PC-3 (cell line): ENCODE results near the gene ALX4. TPM values are rescaled to one million over a fixed set of nuclear protein-coding genes. Genes with fewer than 3 reads are reported as not detected.

Experiments
- ATAC-seq: fragments of 200-7000 bp; cut with Tn5 transposase; 2 replicates; pipeline ENCODE4 v1.9.1; 2020; ENCODE audit warnings: mild to moderate bottlenecking, moderate library complexity
- BruUV-seq: library from RNA; stranded (reverse); fragments of 400-500 nt; replicated peaks from 2 replicates; lab custom pipeline; 2021; lab: Mats Ljungman, UMichigan
- CTCF ChIA-PET: fragments of 300-600 bp; sonication (Branson Sonifier 250); formaldehyde crosslinking; loops from one replicate; lab custom pipeline; 2022; ENCODE audit warnings: antibody characterized with exemption; lab: Charles Lee
- POLR2A ChIA-PET: fragments of 300-600 bp; sonication (Branson Sonifier 250); formaldehyde crosslinking; loops from one replicate; lab custom pipeline; 2022; ENCODE audit warnings: antibody characterized with exemption; ENCODE audit not compliant: unreplicated experiment; lab: Charles Lee
- DNase-seq: peaks from one replicate; pipeline ENCODE4 v3.0.0-alpha.2; 2015
- H2AFZ ChIP-seq: fragments of 300-600 bp; sonication (generic); 2 replicates; pipeline ENCODE4 v1.6.0; 2016; ENCODE audit warnings: antibody characterized with exemption, low read length
- H3F3A ChIP-seq: fragments of 300-600 bp; sonication (generic); one replicate; pipeline ENCODE4 v1.6.0; 2017; ENCODE audit warnings: antibody characterized with exemption, low read length, control low read depth, mild to moderate bottlenecking; ENCODE audit not compliant: unreplicated experiment
- H3K27ac ChIP-seq: fragments of 300-600 bp; sonication (generic); 2 replicates; pipeline ENCODE4 v1.5.1; 2016; ENCODE audit warnings: mild to moderate bottlenecking, low read length
- H3K27me3 ChIP-seq: fragments of 300-600 bp; sonication (generic); 2 replicates; pipeline ENCODE4 v1.6.1; 2016; ENCODE audit warnings: low read length, mixed read lengths
- H3K36me3 ChIP-seq: fragments of 300-600 bp; sonication (generic); 2 replicates; pipeline ENCODE4 v1.6.1; 2016; ENCODE audit warnings: low read depth, mixed run types, low read length, mixed read lengths
- H3K4me1 ChIP-seq: fragments of 300-600 bp; sonication (generic); 2 replicates; pipeline ENCODE4 v1.5.1; 2016; ENCODE audit warnings: low read length; ENCODE audit not compliant: insufficient read depth
- H3K4me2 ChIP-seq: fragments of 300-600 bp; sonication (generic); 2 replicates; pipeline ENCODE4 v1.6.0; 2016; ENCODE audit warnings: low read length
- H3K4me3 ChIP-seq: fragments of 300-600 bp; sonication (generic); 2 replicates; pipeline ENCODE4 v1.5.1; 2016; ENCODE audit warnings: mild to moderate bottlenecking, low read length, mixed read lengths
- H3K79me2 ChIP-seq: fragments of 300-600 bp; sonication (generic); 2 replicates; pipeline ENCODE4 v1.6.1; 2017; ENCODE audit warnings: low read length, mixed read lengths
- H3K9ac ChIP-seq: fragments of 300-600 bp; sonication (generic); 2 replicates; pipeline ENCODE4 v1.6.0; 2016; ENCODE audit warnings: mild to moderate bottlenecking, low read length
- H3K9me2 ChIP-seq: fragments of 300-600 bp; sonication (generic); replicated peaks from 2 replicates; pipeline ENCODE4 v1.6.1; 2016; ENCODE audit warnings: mixed run types, low read length, mixed read lengths
- H3K9me3 ChIP-seq: fragments of 300-600 bp; sonication (generic); 2 replicates; pipeline ENCODE4 v1.6.1; 2016; ENCODE audit warnings: low read length, mixed read lengths
- H4K20me1 ChIP-seq: fragments of 300-600 bp; sonication (generic); 2 replicates; pipeline ENCODE4 v1.6.1; 2016; ENCODE audit warnings: low read length, mixed read lengths
- EZH2 ChIP-seq: fragments of 300-600 bp; sonication (generic); IDR thresholded peaks from one replicate; pipeline ENCODE4 v1.6.1; 2017; ENCODE audit warnings: antibody characterized with exemption, mild to moderate bottlenecking, low read length; ENCODE audit not compliant: unreplicated experiment
- EZH2phosphoT487 ChIP-seq: fragments of 300-600 bp; sonication (generic); IDR thresholded peaks from 2 replicates; pipeline ENCODE4 v1.6.1; 2018; ENCODE audit warnings: mild to moderate bottlenecking, antibody characterized with exemption, low read length, borderline replicate concordance
- intact Hi-C: fragments of 100-400 bp; cut with micrococcal nuclease; formaldehyde crosslinking; loops from 2 replicates; pipeline ENCODE4 v1.9.0; 2023
- total RNA-seq: library from RNA; depleted of rRNA; stranded (reverse); fragments of >200 nt; gene quantifications from 2 replicates; pipeline ENCODE4 v1.2.3, GENCODE V29; 2014
- TF ChIP-seq, protein P1 (sequence below): fragments of 300-600 bp; sonication (generic); conservative IDR thresholded peaks from 2 replicates; pipeline ENCODE4 v1.5.1; 2017; ENCODE audit warnings: antibody characterized with exemption, low read depth, mild to moderate bottlenecking, low read length

ALX4 gene
- total RNA-seq, 1 experiment from 2014 or later = not detected

DNA sequence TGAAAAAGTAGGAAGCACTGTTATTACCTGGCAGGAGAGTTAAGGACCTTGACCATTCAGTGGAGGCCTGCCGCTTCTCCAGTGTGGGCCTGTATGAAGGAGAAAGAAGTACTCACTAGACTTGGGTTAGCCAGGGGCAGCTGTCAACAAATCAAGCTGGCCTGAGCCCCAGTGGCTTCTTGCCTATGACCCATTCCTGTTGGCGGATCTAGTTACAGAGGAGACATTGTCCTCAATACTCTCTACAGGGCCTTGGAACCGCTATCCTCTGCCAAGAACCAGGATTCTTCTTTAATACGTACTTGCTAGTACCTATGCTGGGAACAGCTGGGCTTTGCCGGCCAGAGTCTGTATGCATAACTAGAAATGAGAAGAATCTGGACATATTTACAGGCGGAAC is 68.1 kb downstream of the ALX4 start:
- Histone ChIP-seq H3K9me2 (no peaks in the 10 kb centered on the region), H2AFZ (no peak overlapping the region), H3K4me2 (no peak overlapping the region), H3K79me2 (no peaks in the 10 kb centered on the region), H3K27me3 (no peaks in the 10 kb centered on the region), H3K4me1 (peaks cover 4% of the 10 kb centered on the region; the same call in 1 of the 2 replicates), H3K36me3 (no peaks in the 10 kb centered on the region; the same call in 1 of the 2 replicates), H3F3A (no peaks in the 10 kb centered on the region), H3K9ac (no peak overlapping the region), H3K9me3 (no peaks in the 10 kb centered on the region), H3K27ac (no peak overlapping the region), H3K4me3 (no peak overlapping the region), H4K20me1 (no peaks in the 10 kb centered on the region)
- no TSS peak for BruUV-seq
- intact Hi-C loops = no loop called here
- POLR2A ChIA-PET = no interaction called here
- TF ChIP-seq EZH2phosphoT487 = no peak
- ATAC-seq = no peak
- DNase-seq = no peak
- CTCF ChIA-PET = no interaction called here

DNA sequence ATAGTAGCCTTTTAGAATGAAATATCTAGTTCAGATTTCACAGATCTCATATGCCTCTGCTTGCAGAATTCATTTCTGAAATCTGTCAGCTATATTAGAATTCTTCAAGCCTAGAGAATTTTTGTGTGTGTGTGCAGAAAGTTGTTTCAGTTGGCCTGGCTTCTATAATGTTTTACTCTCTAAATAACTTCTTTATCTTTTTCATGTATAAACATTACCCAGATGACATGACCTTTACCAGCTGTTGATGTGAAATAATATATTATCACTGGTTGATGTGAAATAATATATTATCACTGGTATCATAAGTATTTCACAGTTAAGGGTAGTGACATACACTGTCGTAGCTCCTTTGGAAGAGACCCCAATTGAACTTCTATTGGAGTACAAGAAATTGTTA is 72.8 kb downstream of the ALX4 start:
- H3K4me3 ChIP-seq = no peak overlapping the region
- H3K27me3 ChIP-seq = no peaks in the 10 kb centered on the region
- no peaks in the 10 kb centered on the region for H3F3A ChIP-seq
- H3K4me1 ChIP-seq = no peaks in the 10 kb centered on the region
- no peaks in the 10 kb centered on the region; the same call in 1 of the 2 replicates for H3K36me3 ChIP-seq
- no peak for TF ChIP-seq EZH2
- TF ChIP-seq, protein P1, sequence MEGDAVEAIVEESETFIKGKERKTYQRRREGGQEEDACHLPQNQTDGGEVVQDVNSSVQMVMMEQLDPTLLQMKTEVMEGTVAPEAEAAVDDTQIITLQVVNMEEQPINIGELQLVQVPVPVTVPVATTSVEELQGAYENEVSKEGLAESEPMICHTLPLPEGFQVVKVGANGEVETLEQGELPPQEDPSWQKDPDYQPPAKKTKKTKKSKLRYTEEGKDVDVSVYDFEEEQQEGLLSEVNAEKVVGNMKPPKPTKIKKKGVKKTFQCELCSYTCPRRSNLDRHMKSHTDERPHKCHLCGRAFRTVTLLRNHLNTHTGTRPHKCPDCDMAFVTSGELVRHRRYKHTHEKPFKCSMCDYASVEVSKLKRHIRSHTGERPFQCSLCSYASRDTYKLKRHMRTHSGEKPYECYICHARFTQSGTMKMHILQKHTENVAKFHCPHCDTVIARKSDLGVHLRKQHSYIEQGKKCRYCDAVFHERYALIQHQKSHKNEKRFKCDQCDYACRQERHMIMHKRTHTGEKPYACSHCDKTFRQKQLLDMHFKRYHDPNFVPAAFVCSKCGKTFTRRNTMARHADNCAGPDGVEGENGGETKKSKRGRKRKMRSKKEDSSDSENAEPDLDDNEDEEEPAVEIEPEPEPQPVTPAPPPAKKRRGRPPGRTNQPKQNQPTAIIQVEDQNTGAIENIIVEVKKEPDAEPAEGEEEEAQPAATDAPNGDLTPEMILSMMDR = no peak
- no peak for TF ChIP-seq EZH2phosphoT487
- H3K4me2 ChIP-seq = no peak overlapping the region
- H3K9ac ChIP-seq = no peak overlapping the region
- ChIA-PET CTCF (interaction anchor here (0.5 kb wide), 1 partner anchor 132 kb away, joined by 3 read pairs; no protein-coding TSS in a partner anchor), POLR2A (no interaction called here)
- ATAC-seq = no peak
- no peaks in the 10 kb centered on the region for H3K9me3 ChIP-seq
- intact Hi-C loops = no loop called here
- DNase-seq = no peak
- no peaks in the 10 kb centered on the region for H3K79me2 ChIP-seq
- H3K27ac ChIP-seq = no peak overlapping the region
- no peak overlapping the region for H2AFZ ChIP-seq
- no TSS peak for BruUV-seq
- no peaks in the 10 kb centered on the region for H4K20me1 ChIP-seq
- no peaks in the 10 kb centered on the region for H3K9me2 ChIP-seq

DNA sequence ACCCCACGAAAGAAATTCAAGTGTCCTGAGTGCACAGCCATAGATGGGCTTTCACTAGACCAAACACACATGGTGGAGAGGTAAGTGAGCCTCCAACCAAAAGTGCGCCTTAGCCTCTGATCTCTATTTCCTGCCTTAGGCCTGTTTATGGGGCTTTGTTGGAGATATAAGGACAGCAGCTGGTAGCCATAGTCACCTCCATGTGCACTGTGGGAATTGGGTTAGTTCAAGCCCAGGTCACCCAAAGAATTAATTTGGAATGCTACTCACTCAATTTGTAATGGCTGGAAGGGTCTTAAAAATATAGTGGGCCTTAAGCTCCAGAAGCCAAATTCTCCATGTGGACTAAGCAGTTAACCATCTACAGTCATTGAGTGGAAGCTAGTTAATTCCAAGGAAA is 73.6 kb downstream of the ALX4 start:
- TF ChIP-seq EZH2phosphoT487 = no peak
- TF ChIP-seq EZH2 = no peak
- TF ChIP-seq, protein P1 = no peak
- DNase-seq = no peak
- no peak for ATAC-seq
- Histone ChIP-seq H2AFZ (no peak overlapping the region), H3K4me2 (no peak overlapping the region), H3K4me3 (no peak overlapping the region), H3K79me2 (no peaks in the 10 kb centered on the region), H3K4me1 (no peaks in the 10 kb centered on the region), H3K36me3 (no peaks in the 10 kb centered on the region), H4K20me1 (no peaks in the 10 kb centered on the region), H3K9ac (no peak overlapping the region), H3K9me2 (no peaks in the 10 kb centered on the region), H3F3A (no peaks in the 10 kb centered on the region), H3K9me3 (no peaks in the 10 kb centered on the region), H3K27ac (no peak overlapping the region), H3K27me3 (no peaks in the 10 kb centered on the region)
- ChIA-PET POLR2A (no interaction called here), CTCF (no interaction called here)
- intact Hi-C loops = no loop called here
- no TSS peak for BruUV-seq
